GM18873 (cell line): ENCODE measurements around the gene TIMMDC1.
"Not testable (repeated sequence)": the region's sequence is repeated elsewhere in the genome, so short reads cannot be mapped to it uniquely, and the experiment has no call there.

Experiments
- ATAC-seq: cut with Tn5 transposase; IDR thresholded peaks from one replicate; pipeline ENCODE4 v1.9.1; 2021; ENCODE audit warnings: mild to moderate bottlenecking, moderate library complexity, moderate number of reproducible peaks; ENCODE audit not compliant: unreplicated experiment, low FRiP score

TIMMDC1 gene

GRCh38 chr3:119508172-119508845 lies 10.0 kb downstream of the TIMMDC1 start:
- no peak for ATAC-seq

DNA sequence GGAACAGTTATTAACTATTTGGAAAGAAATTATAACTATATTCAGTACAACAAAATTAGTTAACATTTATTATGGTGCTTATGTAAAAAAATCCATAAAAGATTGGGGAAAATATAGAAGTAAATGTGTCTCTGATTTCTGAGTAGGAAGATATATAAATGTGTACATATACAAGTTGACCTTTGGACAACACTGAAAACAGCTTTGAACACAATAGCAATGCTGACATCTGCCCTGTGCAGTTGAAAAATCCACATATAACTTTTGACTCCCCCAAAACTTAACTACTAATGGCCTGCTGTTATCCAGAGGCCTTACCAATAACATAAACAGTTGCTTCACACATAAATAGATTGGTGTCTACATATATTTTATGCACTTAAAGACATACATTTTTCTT lies 12.3 kb downstream of the TIMMDC1 start:
- ATAC-seq, result no peak

- no peak for ATAC-seq
Observed at GRCh38 chr3:119514637-119515036, 16.3 kb downstream of the TIMMDC1 start.

GRCh38 chr3:119517112-119517511 lies 18.8 kb downstream of the TIMMDC1 start:
- no peak for ATAC-seq

GRCh38 chr3:119518026-119518425 lies 19.7 kb downstream of the TIMMDC1 start:
- no peak for ATAC-seq

DNA sequence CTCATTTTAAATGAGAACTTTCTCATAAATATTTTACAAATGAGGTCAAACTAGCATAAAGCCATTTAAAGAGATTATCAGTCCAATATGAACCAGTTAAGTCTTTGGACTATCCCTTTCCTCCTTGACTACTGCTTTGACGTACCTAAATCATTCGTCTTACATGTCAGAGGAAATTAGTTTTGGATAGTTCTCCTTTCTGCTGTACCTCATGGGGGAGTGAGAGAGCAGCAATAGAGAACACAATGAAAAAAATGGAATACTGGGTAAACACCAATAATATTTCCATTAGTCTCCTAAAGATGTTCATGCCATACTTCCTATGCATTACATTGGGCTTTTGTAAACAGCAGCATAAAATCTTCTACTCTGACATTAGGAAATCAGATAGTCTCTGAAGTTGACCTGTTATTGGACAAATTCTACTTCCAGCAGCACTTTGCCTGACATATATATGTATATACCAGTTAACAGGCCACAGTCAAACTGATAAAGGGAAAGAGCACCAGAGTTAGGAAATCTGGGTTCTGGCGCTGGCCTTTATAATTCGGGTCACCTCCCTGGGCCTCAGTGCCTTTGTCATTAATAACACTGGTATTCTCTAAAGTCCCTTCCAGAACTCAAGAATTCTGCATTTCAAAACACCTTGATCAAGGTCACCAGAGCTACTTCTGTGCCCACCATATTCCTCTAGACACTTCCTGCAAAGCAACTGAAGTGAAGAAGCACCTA lies 26.8 kb downstream of the TIMMDC1 start:
- ATAC-seq, result no peak

DNA sequence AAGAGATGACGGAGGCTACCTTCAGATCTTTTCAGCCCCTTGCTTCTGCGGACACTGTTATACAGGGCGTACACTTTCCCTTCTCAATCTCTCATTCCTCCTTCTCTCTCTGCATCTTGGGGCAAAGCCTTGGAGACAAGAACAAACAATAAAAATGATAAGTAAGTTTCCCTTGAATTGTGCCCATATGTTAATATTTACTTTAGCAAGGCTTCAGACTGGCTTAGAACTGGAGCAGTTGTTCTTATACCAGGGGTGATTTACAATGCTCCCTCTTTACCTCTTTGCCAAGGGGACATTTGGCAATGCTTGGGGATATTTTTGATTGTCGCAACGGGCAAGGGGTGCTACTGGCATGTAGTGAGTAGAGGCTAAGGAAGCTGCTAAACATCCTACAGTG lies 29.4 kb downstream of the TIMMDC1 start:
- ATAC-seq, result no peak

DNA sequence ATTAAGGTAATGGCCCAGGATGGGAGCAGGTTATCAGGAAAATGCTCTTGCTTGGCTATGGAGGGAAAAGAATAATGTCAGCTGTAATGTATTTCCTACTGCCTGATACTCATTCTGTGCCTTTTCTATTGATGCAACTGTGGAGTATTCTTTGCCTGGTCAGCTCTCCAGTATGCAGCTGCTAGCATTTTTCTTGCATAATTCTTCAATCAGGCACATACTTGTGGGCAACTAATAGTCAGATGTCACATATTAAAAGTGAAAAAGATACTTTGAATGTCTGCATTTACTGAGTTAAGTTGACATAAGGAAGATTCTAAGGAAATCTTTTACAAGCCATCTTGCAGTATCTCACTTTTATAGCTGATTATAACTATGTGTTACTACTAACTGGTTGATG lies 31.5 kb downstream of the TIMMDC1 start:
- ATAC-seq, result no peak

DNA sequence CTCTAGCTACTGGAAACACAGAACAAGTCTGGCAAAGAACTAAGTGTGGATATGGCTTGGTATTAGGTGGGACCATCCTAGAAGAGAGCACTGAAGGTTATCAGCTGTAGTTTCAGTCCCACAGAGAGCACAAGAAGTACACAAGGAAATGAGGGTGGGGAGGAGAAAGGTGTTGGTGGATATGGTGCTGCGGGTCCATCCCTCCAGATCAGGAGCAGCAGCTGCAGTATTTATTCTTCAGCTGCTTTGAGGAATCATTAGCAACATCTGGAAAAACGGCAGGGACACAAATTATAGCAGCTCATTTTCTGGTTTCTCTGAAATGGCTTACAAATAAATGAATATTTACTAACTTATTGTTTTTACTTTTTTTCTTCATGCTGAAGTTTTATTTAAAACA lies 32.1 kb downstream of the TIMMDC1 start:
- no peak for ATAC-seq

DNA sequence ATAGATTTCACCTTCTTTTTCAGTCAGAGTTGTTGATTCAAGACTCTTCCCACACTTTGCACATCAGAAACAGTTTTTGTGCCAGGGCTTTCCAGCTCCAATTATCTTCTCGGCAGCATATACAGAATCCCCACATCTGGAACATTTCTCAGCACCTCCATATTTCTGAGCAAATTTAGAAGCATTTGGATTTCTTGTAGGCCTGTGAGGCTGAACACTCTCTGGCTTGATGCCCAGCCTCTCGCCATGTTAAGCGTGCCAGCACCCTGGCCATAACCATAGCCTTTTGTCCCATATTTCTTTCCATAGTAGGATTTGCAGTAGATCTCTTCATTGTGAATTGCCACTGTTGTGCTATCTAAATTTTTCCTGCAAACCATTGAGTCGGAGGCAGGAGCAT lies 32.8 kb downstream of the TIMMDC1 start:
- ATAC-seq, result no peak

- ATAC-seq, result no peak
Observed at GRCh38 chr3:119534296-119534695, 35.9 kb downstream of the TIMMDC1 start.

- no peak for ATAC-seq
Observed at GRCh38 chr3:119536757-119537156, 38.4 kb downstream of the TIMMDC1 start.

- ATAC-seq, result no peak
Observed at GRCh38 chr3:119538772-119539171, 40.4 kb downstream of the TIMMDC1 start.

GRCh38 chr3:119541547-119541946 lies 43.2 kb downstream of the TIMMDC1 start:
- ATAC-seq, result no peak

- ATAC-seq, result no peak
Observed at GRCh38 chr3:119542168-119542767, 43.9 kb downstream of the TIMMDC1 start.

- no peak for ATAC-seq
Observed at GRCh38 chr3:119543147-119543546, 44.8 kb downstream of the TIMMDC1 start.

GRCh38 chr3:119547227-119547626 lies 48.9 kb downstream of the TIMMDC1 start:
- no peak for ATAC-seq

- ATAC-seq, result no peak
Observed at GRCh38 chr3:119548341-119548740, 50.0 kb downstream of the TIMMDC1 start.

- ATAC-seq, result no peak
Observed at GRCh38 chr3:119550192-119550910, 52.0 kb downstream of the TIMMDC1 start.

DNA sequence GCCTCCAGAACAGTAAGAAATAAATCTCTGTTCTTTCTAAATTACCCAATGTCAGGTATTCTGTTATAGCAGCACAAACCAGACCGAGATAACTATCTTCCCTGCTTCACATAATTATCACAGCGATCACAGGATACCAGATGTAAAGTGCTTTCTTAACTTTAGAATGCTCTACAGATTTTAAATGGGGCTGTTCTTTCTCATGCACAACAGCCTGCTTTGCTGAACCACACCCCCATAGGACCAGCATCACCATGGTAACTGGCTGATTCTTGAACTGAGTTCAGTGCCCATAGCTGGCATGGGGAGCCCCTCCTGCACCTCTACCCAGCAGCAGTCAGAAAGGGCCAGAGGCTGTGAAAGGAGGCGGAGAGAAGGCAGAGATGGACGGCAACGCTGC lies 53.3 kb downstream of the TIMMDC1 start:
- ATAC-seq, result no peak

DNA sequence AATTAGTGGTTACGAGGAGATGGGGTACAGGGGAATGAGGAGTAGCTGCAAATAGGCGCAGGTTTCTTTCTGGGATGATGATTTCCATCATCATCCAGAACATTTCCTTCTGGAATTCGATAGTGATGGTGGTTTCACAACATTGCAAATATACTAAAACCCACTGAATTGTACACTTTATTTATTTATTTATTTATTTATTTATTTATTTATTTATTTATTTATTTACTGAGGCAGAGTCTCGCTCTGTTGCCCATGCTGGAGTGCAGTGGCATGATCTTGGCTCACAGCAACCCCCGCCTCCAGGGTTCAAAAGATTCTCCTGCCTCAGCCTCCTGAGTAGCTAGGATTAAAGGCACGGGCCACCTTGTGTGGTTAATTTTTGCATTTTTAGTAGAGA lies 54.6 kb downstream of the TIMMDC1 start:
- not testable (repeated sequence) for ATAC-seq
